NCI-H2227 (cell line): ENCODE data around the gene ARHGAP8.
"Not testable (repeated sequence)": the region's sequence is repeated elsewhere in the genome, so short reads cannot be mapped to it uniquely, and the experiment has no call there.

Experiments
- DNase-seq: peaks from one replicate; lab custom pipeline; 2025; ENCODE audit not compliant: unreplicated experiment; lab: John Stamatoyannopoulos, UW

ARHGAP8 gene

DNA sequence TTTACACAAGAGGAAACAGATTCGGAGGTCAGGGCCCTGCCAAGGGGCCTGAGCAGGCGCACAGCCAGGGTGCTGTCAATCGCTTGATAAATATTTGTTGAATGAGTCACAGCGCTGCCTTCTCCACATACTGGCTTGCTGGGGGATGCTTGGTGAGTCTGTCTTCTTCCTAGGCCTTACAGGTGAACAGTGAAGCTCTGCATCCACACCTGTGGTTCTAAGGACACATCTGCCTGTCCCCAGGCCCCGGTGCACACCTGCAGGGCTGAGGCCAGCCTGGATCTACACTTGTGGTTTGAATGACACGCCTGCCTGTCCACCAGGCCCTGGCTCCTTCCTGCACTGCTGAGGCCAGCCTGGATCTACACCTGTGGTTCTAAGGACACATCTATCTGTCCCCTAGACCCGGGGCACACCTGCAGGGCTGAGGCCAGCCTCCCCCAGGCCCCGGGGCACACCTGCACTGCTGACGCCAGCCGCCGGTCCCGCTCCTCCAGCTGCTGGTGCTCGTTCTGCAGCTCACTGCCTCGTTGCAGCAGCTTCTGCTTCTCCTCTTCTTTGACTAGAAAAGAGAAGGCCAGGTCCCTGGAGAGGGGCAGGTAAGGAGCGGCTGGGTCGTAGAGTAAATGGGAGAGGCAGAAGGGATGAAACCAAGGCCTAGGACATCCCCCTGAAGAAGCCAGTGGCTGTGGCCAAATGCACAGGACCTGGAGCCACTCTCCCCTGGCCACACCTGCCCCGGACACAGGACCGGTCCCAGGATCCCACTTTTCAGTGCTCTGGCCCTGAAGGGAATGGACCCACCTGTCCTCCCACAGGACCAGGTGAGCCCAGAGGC lies 132.8 kb downstream of the ARHGAP8 start:
- DNase-seq: no peak

DNA sequence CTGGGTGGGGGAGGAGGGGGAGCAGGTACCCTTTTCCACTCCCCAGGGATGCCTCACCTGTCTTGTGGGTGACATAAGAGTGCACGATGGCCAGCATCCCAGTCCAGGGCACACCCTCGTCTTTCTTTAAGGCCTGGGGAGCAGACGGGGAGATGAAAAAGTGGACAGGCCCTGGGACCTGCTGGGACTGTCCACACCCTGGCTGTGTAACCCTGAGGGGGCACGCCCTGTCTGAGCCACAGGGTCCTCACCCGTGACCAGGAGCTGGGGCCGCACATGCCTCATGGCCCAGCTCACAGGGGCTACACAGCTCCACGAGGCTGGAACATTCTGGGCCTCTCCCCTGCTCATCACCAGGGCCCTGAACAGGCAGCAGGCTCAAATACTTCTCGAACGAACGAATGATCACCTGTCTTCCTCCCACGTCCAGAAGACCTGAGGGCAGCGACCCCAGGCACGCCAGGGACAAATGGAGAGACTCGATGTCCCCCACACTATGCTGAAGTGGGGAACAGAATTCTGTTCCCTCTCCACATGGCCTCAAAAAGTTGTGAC lies 133.5 kb downstream of the ARHGAP8 start:
- DNase-seq: no peak

- DNase-seq: no peak
Observed at GRCh38 chr22:44887941-44888366, 135.6 kb downstream of the ARHGAP8 start.

- no peak for DNase-seq
Observed at GRCh38 chr22:44888491-44889254, 136.3 kb downstream of the ARHGAP8 start.

DNA sequence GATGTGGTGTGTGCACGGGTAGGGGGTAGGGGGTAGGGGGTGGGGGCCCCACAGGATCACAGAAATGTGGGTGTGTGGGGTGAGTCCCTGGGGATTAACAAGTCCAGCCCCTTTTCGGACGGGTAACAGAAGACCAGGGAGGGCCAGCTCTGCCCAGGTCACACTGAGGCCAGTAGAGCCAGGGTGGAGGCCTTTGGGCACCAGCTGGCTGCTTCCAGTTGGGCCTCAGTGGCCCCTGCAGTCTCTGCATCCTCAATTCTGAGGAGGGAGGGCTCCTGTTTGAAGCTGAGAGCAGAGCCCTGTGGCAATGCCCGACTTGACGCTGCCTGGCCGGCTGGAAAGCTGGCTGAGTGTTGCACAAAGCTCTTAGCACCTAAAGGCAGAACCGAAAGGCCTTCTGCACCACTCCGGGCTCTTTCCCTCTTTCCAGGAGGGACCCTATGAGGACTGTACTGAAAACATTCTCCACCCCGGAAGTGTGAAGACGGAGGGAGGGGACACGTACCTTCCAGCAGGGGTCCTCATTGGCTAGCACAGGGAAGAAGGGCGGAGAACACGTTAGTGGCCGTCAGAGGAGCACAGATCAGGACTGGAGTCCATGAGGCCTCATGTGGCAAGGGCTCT lies 137.0 kb downstream of the ARHGAP8 start:
- DNase-seq: no peak

DNA sequence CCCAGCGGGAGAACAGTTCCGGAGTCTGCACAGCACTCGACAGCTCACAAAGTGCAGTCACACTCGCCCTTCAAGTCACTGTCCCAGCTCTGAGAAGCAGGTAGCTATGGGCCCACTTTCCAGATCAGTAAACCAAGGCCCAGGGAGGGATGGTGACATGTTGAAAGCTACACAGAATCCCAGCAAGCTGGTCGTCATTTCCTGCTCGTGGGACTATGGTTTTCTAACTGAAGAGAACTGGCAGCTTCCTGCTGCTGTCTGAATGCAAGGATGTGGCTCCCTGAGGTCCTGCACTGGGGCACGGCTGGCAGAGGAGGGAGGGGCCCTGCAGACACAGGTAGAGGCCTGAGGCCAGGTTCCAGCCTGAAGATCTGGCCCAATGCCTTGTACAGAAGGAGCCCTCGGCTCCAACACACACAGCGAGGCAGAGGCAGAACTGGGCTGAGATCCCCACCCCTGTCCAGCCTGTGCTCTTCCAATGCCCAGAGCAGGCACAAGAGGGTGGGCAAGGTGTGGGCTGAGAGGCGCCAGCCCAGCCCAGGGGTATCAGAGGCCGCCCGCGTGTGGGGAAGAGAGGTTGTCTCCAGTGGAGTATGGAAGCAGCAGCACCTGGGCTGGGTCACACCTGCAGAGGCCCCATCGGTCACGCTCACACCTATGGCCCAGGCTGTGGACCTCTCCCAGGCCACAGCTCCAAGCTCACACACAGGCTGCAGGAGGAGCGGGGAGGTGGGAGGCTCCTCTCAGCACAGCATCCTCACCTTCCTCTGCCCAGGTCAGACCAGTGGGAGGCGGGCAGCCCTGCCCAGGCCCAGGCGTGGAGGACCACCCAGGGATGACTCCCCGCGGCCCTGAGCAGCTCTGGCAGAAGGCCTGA lies 138.3 kb downstream of the ARHGAP8 start:
- no peak for DNase-seq

GRCh38 chr22:44891293-44891747 lies 138.9 kb downstream of the ARHGAP8 start:
- no peak for DNase-seq

- DNase-seq: no peak
Observed at GRCh38 chr22:44891791-44892190, 139.4 kb downstream of the ARHGAP8 start.

GRCh38 chr22:44892243-44892642 lies 139.9 kb downstream of the ARHGAP8 start:
- no peak for DNase-seq

GRCh38 chr22:44892803-44893730 lies 140.7 kb downstream of the ARHGAP8 start:
- no peak for DNase-seq

- DNase-seq: no peak
Observed at GRCh38 chr22:44893731-44894080, 141.3 kb downstream of the ARHGAP8 start.

DNA sequence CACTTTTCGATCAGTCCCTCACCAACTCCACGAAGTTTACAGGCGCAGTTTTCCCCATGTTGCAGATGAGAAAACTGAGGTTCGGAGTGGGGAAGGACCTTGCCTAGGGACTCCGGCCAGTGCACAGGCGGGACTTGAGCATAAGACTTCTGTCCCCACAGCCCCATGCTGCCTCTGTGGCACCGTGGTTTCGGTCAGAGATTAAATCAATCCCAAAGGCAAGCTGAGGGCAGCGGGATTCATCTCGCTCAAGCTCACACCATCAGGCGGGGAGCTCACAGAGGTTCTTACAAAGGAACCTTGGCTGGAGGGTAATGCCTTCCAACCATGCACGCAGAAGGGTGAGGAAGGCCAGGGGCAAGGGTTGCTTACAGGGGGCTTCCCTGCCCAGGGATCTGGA lies 141.9 kb downstream of the ARHGAP8 start:
- no peak for DNase-seq

- no peak for DNase-seq
Observed at GRCh38 chr22:44894782-44895181, 142.4 kb downstream of the ARHGAP8 start.

DNA sequence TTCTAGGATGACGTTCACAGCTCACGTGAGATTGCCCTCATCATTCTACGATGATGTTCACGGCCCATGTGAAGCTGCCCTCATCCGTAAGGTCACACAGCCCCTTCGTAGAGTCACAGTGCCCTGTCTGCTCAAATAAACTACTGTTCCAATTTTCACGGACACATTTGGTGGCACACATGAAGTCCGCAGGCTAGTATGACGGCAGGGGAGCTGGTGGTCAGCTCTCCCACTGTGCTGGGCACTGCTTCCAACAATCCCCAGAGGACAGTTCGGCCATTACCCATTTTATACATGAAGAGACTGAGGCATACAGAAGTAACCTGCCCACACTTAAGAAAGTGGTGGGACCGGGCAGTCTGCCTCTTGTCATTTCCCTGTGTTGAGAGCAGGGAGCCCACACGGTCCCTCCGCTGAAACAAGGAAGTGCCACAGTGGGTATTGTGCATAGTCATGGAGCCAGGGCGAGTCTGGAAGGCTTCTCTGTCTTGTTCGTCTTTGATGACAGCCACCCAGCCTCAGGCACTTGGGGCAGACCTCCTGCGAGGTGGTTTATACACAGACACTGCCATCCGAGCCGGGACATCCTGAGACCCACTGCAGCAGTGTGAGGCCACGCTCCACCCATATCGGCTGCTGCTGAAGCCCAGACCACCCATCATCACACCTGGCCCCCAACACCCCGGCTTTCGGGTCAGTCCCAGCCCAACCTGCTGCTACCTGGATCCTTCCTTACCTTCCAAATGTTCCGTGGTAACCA lies 143.1 kb downstream of the ARHGAP8 start:
- DNase-seq: no peak

DNA sequence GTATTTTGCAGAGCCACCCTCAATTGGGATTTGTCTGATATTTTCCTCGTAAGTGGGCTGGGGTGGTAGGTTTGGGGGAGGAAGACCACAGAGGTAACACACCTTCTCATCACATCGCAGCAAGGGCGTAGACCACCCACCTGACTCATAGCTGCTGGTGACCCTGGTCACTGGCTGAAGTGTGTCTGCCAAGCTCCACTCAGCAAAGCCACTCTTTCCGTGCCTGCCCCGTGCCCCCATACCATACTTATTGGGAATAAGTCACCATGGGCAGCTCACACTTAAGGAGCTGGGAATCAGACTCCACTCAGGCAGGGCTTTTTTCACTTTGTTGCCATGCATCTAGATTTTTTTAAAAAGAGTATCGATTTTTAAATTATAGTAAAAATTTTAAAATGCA lies 145.9 kb downstream of the ARHGAP8 start:
- DNase-seq: no peak

DNA sequence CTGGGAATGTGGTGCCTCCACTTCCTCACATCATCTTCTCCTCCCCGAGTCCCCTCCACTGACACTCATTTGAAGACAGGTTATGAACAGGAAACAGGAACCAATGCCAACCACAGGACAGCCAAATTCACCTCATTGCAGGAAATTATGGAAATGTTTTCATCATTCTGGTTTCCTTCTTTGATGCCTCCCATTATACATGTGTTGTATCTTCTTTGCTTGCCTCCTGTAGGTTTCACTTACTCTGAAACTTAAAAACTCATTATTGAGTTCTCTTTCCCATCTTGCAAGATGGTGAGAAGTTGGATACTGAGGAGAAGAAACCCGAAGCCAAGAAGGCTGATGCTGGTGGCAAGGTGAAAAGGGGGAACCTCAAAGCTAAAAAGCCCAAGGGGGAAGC lies 148.9 kb downstream of the ARHGAP8 start:
- no peak for DNase-seq

DNA sequence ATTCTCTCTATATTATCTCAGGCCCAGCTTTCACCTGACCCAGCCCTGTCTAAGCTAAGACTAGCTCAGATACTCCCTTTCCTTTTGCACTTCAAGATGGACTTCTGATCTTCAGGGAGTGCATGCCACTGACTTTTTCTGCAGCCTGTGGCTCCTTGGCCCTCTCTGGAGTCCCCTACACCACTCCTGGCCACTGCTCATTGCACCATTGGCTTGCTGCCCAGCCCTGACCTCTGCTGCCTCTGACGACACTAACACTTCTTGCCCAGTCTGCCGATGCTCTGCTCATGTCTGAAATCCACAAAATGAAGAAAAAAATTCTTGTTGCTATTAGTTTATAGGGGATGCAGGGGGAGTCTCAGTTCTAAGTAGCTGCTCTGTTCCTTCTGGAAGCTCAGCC lies 150.8 kb downstream of the ARHGAP8 start:
- DNase-seq: not testable (repeated sequence)

GRCh38 chr22:44904492-44905152 lies 152.2 kb downstream of the ARHGAP8 start:
- DNase-seq: not testable (repeated sequence)
